GM12873 (cell line): ENCODE results near the gene NKD1.

Experiments used
- TF ChIP-seq, protein P1 (sequence below): IDR thresholded peaks from 2 replicates; pipeline ENCODE4 v1.5.1; 2012; ENCODE audit warnings: low read depth, mild to moderate bottlenecking, moderate library complexity, low read length, control low read depth; ENCODE audit not compliant: insufficient read depth; ENCODE audit errors: missing control alignments

NKD1 gene

DNA sequence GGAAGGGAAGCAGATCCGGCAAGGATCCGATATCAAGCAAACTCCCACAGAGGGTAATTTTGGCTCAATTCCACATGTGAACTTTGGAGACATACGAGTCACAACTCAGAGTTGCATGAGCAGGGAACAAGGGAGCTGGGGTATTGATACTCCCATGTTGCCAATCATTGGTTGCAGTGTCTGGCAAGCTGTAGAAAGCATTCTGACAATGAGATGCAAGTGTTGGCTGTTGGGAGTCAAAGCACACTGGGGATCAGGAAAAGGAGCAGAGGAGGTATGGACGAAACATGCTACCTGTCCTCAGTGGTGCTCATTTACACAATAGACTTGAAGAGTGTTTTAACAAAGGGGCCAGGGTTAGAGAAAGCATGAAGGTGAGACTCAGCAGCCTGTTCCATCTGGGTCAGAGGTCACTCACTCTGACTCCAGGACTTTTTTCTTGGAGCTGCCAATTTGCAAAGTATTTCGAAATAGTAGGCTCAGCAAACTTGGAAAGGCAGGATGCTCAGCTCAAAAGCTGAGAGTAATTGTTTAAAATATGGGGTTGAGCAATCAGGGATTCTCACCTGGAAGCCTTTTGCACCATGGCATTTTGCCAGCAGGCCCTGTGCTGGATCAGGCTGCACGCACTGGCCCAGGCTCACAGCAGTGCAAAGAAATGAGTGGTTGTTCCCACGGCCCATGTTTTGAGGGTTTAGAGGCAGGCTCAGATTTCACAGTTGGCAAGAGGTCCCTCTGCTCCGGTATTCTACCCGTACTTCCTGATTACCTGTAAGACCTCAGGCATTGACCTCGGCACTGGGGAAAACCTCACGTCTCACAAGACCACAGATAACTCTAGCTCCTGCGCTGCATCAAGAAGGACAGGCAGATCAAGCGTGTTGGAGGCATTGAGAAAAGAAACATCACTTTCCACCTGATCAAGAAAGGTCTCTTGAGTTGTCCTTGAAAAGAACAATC, 17.6 kb upstream of the NKD1 start:
- TF ChIP-seq, protein P1, sequence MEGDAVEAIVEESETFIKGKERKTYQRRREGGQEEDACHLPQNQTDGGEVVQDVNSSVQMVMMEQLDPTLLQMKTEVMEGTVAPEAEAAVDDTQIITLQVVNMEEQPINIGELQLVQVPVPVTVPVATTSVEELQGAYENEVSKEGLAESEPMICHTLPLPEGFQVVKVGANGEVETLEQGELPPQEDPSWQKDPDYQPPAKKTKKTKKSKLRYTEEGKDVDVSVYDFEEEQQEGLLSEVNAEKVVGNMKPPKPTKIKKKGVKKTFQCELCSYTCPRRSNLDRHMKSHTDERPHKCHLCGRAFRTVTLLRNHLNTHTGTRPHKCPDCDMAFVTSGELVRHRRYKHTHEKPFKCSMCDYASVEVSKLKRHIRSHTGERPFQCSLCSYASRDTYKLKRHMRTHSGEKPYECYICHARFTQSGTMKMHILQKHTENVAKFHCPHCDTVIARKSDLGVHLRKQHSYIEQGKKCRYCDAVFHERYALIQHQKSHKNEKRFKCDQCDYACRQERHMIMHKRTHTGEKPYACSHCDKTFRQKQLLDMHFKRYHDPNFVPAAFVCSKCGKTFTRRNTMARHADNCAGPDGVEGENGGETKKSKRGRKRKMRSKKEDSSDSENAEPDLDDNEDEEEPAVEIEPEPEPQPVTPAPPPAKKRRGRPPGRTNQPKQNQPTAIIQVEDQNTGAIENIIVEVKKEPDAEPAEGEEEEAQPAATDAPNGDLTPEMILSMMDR = no peak

DNA sequence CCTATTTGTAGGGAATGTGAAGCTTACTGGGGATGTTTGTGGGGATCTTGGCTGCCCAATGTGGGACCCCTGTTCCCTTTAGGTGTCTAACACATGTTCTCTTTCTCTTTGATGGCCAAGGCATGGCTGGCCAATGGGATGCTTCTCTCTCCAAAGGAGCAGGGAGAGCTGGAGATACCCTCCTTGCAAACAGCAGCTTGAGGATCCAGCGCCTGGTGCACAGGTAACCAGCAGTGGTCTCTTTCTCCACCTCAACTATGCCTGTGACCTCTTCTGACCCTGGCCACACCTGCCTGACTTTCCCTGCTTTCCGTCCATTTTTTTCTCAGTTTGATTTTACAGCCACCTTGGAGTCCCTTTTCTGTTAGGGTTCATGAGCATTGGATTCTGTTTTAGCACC, 16.8 kb upstream of the NKD1 start:
- TF ChIP-seq, protein P1 = no peak

DNA sequence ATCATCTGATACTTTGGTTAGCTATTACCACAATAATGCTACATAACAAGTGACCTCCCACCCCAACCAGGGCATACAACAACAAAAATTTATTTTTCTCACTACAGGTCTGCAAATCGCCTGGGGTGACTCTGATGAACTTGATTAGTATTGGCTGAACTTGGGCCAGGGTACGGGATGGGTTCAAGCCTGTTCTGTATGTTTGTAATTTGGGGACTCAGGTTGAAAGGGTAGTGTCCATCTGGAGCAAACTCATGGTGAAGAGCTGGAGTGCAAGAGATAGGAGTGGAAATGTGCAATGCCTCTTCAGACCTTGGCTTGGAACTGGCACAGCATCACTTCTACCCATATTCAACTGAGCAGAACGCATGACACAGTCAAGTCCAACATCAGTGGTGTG, 16.3 kb upstream of the NKD1 start:
- TF ChIP-seq, protein P1 = no peak

DNA sequence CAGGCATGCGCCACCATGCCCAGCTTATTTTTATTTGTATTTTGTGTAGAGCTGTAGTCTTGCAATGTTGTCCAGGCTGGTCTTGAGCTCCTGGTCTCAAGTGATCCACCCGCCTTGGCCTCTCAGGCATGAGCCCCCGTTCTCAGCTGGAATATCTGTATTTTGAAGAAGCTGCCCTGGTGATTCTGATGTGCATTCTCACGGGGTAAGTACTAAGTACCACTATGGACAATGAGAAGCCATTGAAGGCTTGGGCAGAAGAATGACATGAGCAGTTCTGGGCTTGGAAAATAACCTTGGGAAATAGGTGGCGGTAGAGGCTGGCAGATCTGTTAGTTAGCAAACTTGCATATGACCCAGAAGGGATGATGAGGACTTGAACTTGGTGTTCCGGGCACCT, 15.6 kb upstream of the NKD1 start:
- TF ChIP-seq, protein P1 = no peak

DNA sequence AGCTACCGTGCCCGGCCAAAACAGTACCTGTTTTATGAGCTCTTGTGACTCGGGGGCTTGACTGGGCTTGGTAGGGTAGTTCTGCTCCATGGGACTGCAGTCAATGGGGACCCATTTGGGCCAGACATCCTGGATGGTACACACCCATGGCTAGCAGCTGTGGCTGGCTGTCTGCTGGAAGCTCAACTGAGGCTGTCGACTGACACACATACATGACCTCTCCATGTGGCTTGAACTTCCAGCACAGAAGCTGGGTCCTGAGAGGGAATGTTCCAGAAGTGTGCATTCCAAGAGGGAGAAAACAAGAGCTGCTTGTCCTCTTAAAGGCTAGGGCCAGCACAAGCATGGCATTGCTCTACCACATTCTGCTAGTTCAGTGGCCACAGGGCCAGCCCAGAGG, 14.9 kb upstream of the NKD1 start:
- TF ChIP-seq, protein P1 = no peak

DNA sequence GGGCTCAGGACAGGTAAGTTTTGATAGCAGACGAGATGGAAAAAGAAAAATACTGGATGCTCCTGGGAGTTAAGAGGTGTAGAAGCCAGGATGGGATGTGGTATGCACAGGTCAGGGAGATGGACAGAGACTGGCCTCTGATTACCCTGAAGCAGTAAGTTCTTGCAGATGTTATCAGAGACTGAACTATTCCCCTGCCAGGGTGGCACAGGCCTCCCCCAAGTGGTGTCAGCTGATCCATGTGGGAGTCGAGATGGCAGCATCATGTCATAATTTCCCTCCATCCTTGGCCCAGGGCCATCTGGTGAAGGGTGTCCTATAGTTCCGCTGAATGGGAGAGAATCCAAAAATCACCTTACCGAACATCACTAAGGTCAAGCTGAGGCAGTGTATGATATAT, 14.1 kb upstream of the NKD1 start:
- TF ChIP-seq, protein P1 = no peak

DNA sequence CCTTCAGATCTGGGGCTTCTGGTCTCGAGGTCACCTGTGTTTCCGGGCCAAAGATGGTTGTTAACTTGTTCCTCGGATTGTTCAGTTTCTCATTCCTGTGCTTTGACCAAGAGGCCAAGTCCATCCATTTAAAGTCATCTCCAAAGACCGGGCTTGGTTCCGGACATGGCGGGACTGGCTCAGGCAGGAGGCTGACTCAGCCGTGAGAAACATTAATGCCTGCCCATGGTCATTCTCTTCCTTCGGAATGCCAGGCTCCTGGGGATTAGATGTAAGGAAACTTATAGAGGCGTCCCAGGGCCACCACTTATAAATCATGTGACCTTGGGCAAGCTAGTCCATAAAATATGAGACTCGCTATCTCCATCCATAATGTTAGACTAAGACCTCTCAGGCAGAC, 13.6 kb upstream of the NKD1 start:
- TF ChIP-seq, protein P1 = no peak
